GM18508 (cell line): ENCODE measurements around the gene ALMS1.
"Not testable (repeated sequence)": the region's sequence is repeated elsewhere in the genome, so short reads cannot be mapped to it uniquely, and the experiment has no call there.

Source experiments
- ATAC-seq: cut with Tn5 transposase; IDR thresholded peaks from one replicate; pipeline ENCODE4 v1.9.1; 2021; ENCODE audit warnings: moderate number of reproducible peaks; ENCODE audit not compliant: insufficient read depth, unreplicated experiment

Gene ALMS1

GRCh38 chr2:73402386-73403103 is 16.9 kb downstream of the ALMS1 start:
- ATAC-seq = no peak

- no peak for ATAC-seq
Observed at GRCh38 chr2:73403237-73403636, 17.6 kb downstream of the ALMS1 start.

- no peak for ATAC-seq
Observed at GRCh38 chr2:73404409-73404808, 18.8 kb downstream of the ALMS1 start.

- ATAC-seq = no peak
Observed at GRCh38 chr2:73406996-73407395, 21.4 kb downstream of the ALMS1 start.

- peak; percentile 78 for ATAC-seq
Observed at GRCh38 chr2:73408198-73408597, 22.6 kb downstream of the ALMS1 start.

GRCh38 chr2:73414696-73415095 is 29.1 kb downstream of the ALMS1 start:
- no peak for ATAC-seq

GRCh38 chr2:73415906-73416305 is 30.3 kb downstream of the ALMS1 start:
- no peak for ATAC-seq

GRCh38 chr2:73418343-73418742 is 32.7 kb downstream of the ALMS1 start:
- ATAC-seq = no peak

GRCh38 chr2:73423913-73424312 is 38.3 kb downstream of the ALMS1 start:
- no peak for ATAC-seq

GRCh38 chr2:73426176-73426575 is 40.5 kb downstream of the ALMS1 start:
- ATAC-seq = no peak

GRCh38 chr2:73436019-73436418 is 50.4 kb downstream of the ALMS1 start:
- no peak for ATAC-seq

- ATAC-seq = no peak
Observed at GRCh38 chr2:73444202-73444601, 58.6 kb downstream of the ALMS1 start.

GRCh38 chr2:73448856-73449255 is 63.2 kb downstream of the ALMS1 start:
- no peak for ATAC-seq

- no peak for ATAC-seq
Observed at GRCh38 chr2:73449404-73449803, 63.8 kb downstream of the ALMS1 start.

- peak; percentile 93 for ATAC-seq
Observed at GRCh38 chr2:73451263-73451972, 65.8 kb downstream of the ALMS1 start.

- no peak for ATAC-seq
Observed at GRCh38 chr2:73457982-73458381, 72.3 kb downstream of the ALMS1 start.

GRCh38 chr2:73462388-73462787 is 76.8 kb downstream of the ALMS1 start:
- ATAC-seq = not testable (repeated sequence)

GRCh38 chr2:73468376-73468775 is 82.7 kb downstream of the ALMS1 start:
- no peak for ATAC-seq

- ATAC-seq = not testable (repeated sequence)
Observed at GRCh38 chr2:73483874-73484273, 98.2 kb downstream of the ALMS1 start.

- ATAC-seq = no peak
Observed at GRCh38 chr2:73487112-73487657, 101.5 kb downstream of the ALMS1 start.

- no peak for ATAC-seq
Observed at GRCh38 chr2:73488079-73488478, 102.4 kb downstream of the ALMS1 start.

GRCh38 chr2:73489053-73489452 is 103.4 kb downstream of the ALMS1 start:
- no peak for ATAC-seq
